ENCODE results near the gene SMURF1.

Gene SMURF1

DNA sequence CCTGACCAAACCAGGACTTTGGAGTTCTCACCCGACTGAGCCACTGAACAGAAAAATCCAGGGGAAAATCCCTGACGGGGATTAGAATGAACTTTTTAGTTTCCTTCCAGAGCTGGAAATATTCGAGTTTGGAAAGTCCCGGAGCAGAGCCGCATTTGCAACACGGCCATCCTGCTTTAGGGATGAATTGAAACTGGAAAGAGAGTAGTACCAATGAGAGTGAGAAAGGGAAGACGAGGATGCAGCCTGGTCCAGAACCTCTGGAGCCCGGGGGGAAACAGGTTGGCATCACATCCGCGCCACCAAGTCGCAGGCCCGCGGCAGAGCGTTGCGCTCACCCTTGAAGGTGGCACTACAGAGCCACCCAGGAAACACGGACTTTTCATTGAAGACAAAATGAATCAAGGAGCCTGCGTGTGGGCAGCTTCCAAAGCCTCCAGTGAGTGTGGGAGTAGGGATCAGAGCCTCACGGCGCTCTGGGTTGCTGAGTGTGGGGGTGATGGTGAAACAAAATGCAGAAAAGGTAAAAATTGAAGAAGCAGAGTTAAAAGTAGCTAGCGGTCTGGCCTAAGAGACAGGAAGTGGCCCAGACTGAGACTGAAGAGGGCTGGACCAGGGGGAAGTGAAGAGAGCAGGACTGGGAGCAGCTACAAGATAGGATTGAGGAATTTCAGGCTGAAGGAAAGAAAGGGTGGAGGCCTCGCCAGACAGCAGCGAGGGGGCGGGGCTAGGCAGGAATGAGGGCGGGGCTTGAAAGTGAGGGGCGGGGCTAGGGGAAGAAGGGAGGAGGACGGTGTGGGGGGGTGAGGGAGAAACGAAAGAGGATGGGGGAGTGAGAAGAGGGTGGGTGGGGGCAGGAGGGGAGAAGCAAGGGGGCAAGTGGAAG lies 1.8 kb downstream of the SMURF1 start:
- DNase-seq = peak; percentile 58 to 78

GRCh38 chr7:99141334-99141733 lies 2.6 kb downstream of the SMURF1 start:
- peak in 1 of 2 donors; percentile 42 for DNase-seq

- no peak for DNase-seq
These were observed 3.1 kb downstream of the SMURF1 start for GRCh38 chr7:99140813-99141212.

GRCh38 chr7:99139036-99139435 lies 4.9 kb downstream of the SMURF1 start:
- no peak for DNase-seq

DNA sequence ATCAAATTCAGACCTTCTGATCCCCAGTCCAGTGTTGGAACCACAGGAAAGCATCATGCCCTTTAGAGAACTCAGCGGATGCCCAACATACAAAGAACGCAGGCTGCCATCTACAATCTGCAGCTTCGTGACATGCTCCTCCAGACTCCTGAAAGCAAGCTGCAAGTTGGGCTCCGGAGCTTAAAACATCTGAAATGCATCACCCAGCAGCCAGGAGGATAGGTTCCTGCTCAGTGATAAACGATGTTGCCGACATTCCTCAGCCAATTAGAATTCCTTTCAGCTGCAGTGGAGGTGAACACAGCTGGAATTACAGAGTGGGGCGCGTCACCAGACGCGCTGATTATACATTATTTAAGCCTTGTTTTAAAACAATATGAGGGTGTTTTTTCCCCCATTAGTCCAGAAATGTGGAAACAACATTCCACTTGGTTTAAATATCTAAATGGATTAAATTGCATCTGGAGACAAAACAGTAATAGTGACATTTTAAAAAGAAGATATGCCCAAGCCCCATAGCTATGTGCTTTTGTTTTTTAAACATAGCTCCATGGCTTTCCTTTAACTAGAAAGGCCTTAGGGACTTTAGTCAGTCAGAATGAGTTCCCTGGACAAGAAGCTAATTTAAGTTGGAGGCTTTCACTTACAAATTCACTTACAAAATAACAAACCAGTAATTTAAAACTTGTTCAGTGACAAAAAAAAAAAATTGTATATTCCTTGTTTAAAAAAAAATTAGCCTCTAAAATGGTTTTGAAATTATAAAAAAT lies 6.3 kb downstream of the SMURF1 start:
- DNase-seq = no peak

- DNase-seq = no peak
These were observed 8.0 kb downstream of the SMURF1 start for GRCh38 chr7:99135938-99136337.

GRCh38 chr7:99133766-99134564 lies 9.9 kb downstream of the SMURF1 start:
- DNase-seq = no peak

GRCh38 chr7:99132595-99133321 lies 11.2 kb downstream of the SMURF1 start:
- no peak for DNase-seq

DNA sequence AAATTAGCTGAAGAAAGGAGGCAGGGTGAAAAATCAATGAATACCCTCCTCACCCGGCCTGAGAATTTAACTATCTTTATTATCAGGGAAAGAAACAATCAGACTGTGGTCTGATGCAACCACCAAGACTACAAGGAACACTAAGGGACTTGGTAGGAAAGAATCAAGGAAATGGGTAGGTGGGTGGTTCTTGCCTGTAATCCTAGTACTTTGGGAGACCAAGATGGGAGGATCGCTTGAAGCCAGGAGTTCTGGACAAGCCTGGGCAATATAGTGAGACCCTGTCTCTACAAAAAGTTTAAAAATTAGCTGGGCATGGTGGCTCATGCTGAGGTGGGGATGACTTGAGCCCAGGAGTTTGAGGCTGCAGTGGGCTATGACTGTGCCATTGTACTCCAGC lies 12.6 kb downstream of the SMURF1 start:
- DNase-seq = no peak

DNA sequence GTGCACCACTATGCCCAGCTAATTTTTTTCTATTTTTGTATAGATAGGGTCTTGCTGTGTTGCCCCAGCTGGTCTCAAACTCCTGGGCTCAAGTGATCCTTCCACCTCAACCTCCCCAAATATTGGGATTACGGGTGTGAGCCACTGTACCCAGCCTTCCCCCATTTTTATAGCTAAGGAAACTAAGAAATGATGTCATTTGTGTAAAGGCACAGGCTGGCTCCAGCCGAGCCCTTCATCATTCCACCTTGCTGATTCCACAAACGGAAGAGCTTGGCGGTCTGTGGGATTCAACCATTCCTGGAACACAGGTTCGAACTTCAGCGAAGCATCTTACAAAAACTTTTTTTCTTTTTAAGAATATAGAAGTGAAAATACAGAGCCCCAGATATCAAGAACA lies 14.4 kb downstream of the SMURF1 start:
- DNase-seq = no peak

GRCh38 chr7:99129001-99129400 lies 14.9 kb downstream of the SMURF1 start:
- DNase-seq = no peak

- no peak for DNase-seq
These were observed 15.6 kb downstream of the SMURF1 start for GRCh38 chr7:99128076-99128950.

GRCh38 chr7:99127636-99128035 lies 16.3 kb downstream of the SMURF1 start:
- no peak for DNase-seq

- DNase-seq = no peak
These were observed 16.9 kb downstream of the SMURF1 start for GRCh38 chr7:99126921-99127553.

GRCh38 chr7:99125505-99125865 lies 18.4 kb downstream of the SMURF1 start:
- DNase-seq = no peak

- no peak for DNase-seq
These were observed 19.0 kb downstream of the SMURF1 start for GRCh38 chr7:99124751-99125504.

DNA sequence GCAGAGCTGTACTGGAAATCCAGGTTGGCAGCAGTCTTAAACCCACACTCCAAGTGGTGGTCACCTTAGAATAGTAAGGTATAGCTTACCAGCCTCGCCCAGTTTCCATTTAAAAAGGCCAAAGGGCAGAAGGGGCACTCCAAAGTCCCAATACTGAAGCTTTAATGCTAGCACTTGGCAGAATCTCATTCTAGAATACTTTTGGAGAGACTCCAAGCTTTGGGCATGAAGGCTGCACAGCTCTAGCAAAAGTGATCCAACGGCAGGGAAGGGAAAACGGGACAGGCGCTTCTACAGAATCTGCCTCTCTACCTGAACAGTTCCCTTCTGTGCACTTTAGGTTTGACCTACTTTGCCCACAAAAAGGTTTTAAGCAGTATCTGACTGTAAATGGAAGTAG lies 19.7 kb downstream of the SMURF1 start:
- no peak for DNase-seq

DNA sequence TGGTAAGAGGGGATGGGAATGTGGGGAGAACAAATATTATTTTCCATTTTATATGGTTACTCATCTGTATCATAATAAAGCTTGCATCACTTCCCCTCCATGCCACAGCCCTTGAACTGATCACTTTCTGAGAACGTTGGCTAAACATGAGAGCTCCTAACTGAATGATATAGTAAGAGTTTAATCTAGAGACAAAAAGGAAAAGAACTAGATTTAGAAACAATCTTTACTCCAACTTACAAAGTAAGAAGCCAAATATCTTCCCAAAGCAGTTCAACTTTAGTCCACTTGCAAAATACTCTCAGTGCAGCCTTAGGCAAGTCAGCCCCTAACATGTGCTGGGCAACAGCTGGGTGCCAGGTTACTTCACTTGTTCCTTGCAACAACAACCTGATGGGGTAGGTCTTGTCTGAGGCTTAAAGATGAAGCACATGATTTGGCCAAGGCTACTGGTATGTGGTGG lies 20.3 kb downstream of the SMURF1 start:
- DNase-seq = no peak

GRCh38 chr7:99122762-99123161 lies 21.1 kb downstream of the SMURF1 start:
- DNase-seq = no peak

DNA sequence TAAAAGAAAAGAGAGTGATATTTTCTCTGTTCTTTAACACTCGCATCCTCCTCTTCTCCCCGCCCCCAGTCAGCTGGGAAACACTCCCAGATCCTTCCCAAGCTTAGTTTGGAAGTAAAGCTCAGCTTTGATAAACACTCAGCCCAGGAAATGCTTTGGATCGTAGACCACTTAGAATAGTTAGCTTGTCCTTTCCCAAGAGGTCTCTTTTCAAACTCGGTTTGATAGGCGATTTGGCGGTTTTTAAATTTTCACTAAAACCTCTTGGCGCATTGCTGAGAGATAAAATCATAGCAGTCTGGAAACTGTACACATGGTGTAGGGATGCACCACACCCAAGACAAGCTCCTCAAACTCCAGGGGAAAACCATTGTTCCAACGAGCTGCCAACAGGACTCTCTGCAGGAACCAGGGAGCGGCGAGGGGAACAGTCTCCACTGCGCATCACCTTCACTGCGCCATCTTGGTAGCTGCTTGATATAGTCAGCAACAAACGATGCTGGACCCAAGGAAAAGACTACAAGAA lies 22.3 kb downstream of the SMURF1 start:
- DNase-seq = no peak
